Neural progenitor cell (in vitro differentiated cells): ENCODE data around the gene MEG3. TPM values are rescaled to one million over a fixed set of nuclear protein-coding genes. Genes with fewer than 3 reads are reported as not detected.

Experiments used
- DNase-seq: peaks from one replicate; pipeline ENCODE4 v3.0.0-alpha.2; 2016; ENCODE audit warnings: low spot score
- H2AFZ ChIP-seq: fragments of 200-600 bp; sonication (generic); replicated peaks from 2 replicates; pipeline ENCODE4 v1.6.1; 2016; ENCODE audit warnings: antibody characterized with exemption
- H3F3A ChIP-seq: fragments of 200-600 bp; sonication (generic); 2 replicates; pipeline ENCODE4 v1.6.1; 2016; ENCODE audit warnings: antibody characterized with exemption, low read depth
- H3K27ac ChIP-seq: fragments of 200-600 bp; sonication (generic); 2 replicates; pipeline ENCODE4 v1.5.1; 2016; ENCODE audit warnings: mild to moderate bottlenecking
- H3K27me3 ChIP-seq: fragments of 200-600 bp; sonication (generic); 2 replicates; pipeline ENCODE4 v1.6.1; 2016; ENCODE audit warnings: mild to moderate bottlenecking, moderate library complexity
- H3K36me3 ChIP-seq: fragments of 200-600 bp; sonication (generic); 2 replicates; pipeline ENCODE4 v1.5.1; 2016
- H3K4me1 ChIP-seq: fragments of 200-600 bp; sonication (generic); 2 replicates; pipeline ENCODE4 v1.6.1; 2016; ENCODE audit warnings: mixed run types
- H3K4me2 ChIP-seq: fragments of 200-600 bp; sonication (generic); 2 replicates; pipeline ENCODE4 v1.6.1; 2016
- H3K4me3 ChIP-seq: fragments of 200-600 bp; sonication (generic); 2 replicates; pipeline ENCODE4 v1.5.1; 2016
- H3K79me2 ChIP-seq: fragments of 200-600 bp; sonication (generic); 2 replicates; pipeline ENCODE4 v1.6.1; 2016; ENCODE audit warnings: low read depth
- H3K9ac ChIP-seq: fragments of 200-600 bp; sonication (generic); 2 replicates; pipeline ENCODE4 v1.6.1; 2016
- H3K9me3 ChIP-seq: fragments of 200-600 bp; sonication (generic); 2 replicates; pipeline ENCODE4 v1.5.1; 2016; ENCODE audit warnings: low read depth
- H4K20me1 ChIP-seq: fragments of 200-600 bp; sonication (generic); 2 replicates; pipeline ENCODE4 v1.6.1; 2016; ENCODE audit warnings: low read depth
- H3K27ac Mint-ChIP-seq: 3 replicates; pipeline ENCODE4 v1.8.0; 2021; ENCODE audit warnings: mixed read lengths
- H3K27me3 Mint-ChIP-seq: 2 replicates; pipeline ENCODE4 v1.8.0; 2022; ENCODE audit warnings: low read depth, mild to moderate bottlenecking, inconsistent platforms, moderate library complexity, mixed read lengths; ENCODE audit not compliant: insufficient read depth
- H3K36me3 Mint-ChIP-seq: 3 replicates; pipeline ENCODE4 v1.8.0; 2021; ENCODE audit warnings: mixed read lengths
- H3K4me1 Mint-ChIP-seq: 3 replicates; pipeline ENCODE4 v1.8.0; 2021; ENCODE audit warnings: mixed read lengths
- H3K4me3 Mint-ChIP-seq: 3 replicates; pipeline ENCODE4 v1.8.0; 2021; ENCODE audit warnings: mild to moderate bottlenecking, moderate library complexity, mixed read lengths
- H3K9me3 Mint-ChIP-seq: 3 replicates; pipeline ENCODE4 v1.8.0; 2020; ENCODE audit warnings: mixed read lengths
- EZH2 ChIP-seq: fragments of 200-600 bp; sonication (generic); IDR thresholded peaks from 2 replicates; pipeline ENCODE4 v1.6.1; 2017; ENCODE audit warnings: antibody characterized with exemption, mild to moderate bottlenecking, moderate library complexity
- EZH2phosphoT487 ChIP-seq: fragments of 200-600 bp; sonication (generic); IDR thresholded peaks from 2 replicates; pipeline ENCODE4 v1.6.1; 2017; ENCODE audit warnings: antibody characterized with exemption
- total RNA-seq: library from RNA; depleted of rRNA; stranded (reverse); fragments of >200 nt; gene quantifications from 2 replicates; pipeline ENCODE4 v1.2.3, GENCODE V29; 2015; ENCODE audit warnings: low replicate concordance
- TF ChIP-seq, protein P1 (sequence below): fragments of 200-600 bp; sonication (generic); IDR thresholded peaks from 2 replicates; pipeline ENCODE4 v1.5.1; 2017; ENCODE audit warnings: antibody characterized with exemption, mild to moderate bottlenecking

MEG3 gene
- total RNA-seq, 1 donor from 2014 or later, result 10.6 TPM

GRCh38 chr14:100777818-100778525, 47.9 kb upstream of the MEG3 start:
- peaks cover 8% of the 10 kb centered on the region for H3K4me1 ChIP-seq
- H3K79me2 ChIP-seq, result no peaks in the 10 kb centered on the region
- H3K27ac ChIP-seq, result no peak overlapping the region
- Mint-ChIP-seq H3K36me3 (no peaks in the 10 kb centered on the region), H3K27ac (peak overlapping the region; percentile 88), H3K9me3 (no peaks in the 10 kb centered on the region), H3K4me1 (peaks cover 46% of the 10 kb centered on the region), H3K4me3 (peak overlapping the region; percentile 28), H3K27me3 (peaks cover 34% of the 10 kb centered on the region)
- H3K4me2 ChIP-seq, result no peak overlapping the region
- H3K9me3 ChIP-seq, result no peaks in the 10 kb centered on the region
- no peaks in the 10 kb centered on the region for H4K20me1 ChIP-seq
- no peaks in the 10 kb centered on the region for H3K27me3 ChIP-seq
- H3K9ac ChIP-seq, result no peak overlapping the region
- no peak overlapping the region for H3K4me3 ChIP-seq
- no peak for TF ChIP-seq EZH2
- TF ChIP-seq, protein P1, sequence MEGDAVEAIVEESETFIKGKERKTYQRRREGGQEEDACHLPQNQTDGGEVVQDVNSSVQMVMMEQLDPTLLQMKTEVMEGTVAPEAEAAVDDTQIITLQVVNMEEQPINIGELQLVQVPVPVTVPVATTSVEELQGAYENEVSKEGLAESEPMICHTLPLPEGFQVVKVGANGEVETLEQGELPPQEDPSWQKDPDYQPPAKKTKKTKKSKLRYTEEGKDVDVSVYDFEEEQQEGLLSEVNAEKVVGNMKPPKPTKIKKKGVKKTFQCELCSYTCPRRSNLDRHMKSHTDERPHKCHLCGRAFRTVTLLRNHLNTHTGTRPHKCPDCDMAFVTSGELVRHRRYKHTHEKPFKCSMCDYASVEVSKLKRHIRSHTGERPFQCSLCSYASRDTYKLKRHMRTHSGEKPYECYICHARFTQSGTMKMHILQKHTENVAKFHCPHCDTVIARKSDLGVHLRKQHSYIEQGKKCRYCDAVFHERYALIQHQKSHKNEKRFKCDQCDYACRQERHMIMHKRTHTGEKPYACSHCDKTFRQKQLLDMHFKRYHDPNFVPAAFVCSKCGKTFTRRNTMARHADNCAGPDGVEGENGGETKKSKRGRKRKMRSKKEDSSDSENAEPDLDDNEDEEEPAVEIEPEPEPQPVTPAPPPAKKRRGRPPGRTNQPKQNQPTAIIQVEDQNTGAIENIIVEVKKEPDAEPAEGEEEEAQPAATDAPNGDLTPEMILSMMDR, result no peak
- no peak for TF ChIP-seq EZH2phosphoT487
- DNase-seq, result no peak
- H3F3A ChIP-seq, result peaks cover 6% of the 10 kb centered on the region
- H2AFZ ChIP-seq, result no peak overlapping the region
- no peaks in the 10 kb centered on the region for H3K36me3 ChIP-seq

DNA sequence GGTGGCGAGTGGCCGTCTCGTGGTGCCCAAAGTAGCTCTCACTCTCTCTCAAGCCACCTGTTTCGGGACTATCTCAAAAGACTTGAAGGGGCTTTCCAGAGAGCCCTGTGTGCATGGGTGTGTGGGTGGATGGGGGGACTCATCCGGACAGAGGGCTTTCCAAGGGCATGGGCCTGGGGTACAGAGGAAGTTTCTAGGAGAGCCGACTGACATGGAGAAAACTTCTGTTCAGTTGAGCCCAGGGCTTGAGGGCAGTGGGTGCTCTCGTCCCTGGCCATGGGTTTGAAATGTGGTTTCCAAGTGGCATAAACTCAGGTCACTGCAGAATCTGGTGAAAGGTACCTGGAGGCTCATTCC, 47.4 kb upstream of the MEG3 start:
- peak overlapping the region; percentile 88 for H3K27ac Mint-ChIP-seq
- DNase-seq, result no peak
- TF ChIP-seq EZH2phosphoT487, result no peak
- TF ChIP-seq, protein P1, result no peak
- H3K9me3 Mint-ChIP-seq, result no peaks in the 10 kb centered on the region
- no peaks in the 10 kb centered on the region for H3K36me3 Mint-ChIP-seq
- peaks cover 37% of the 10 kb centered on the region for H3K27me3 Mint-ChIP-seq
- no peak overlapping the region for H3K27ac ChIP-seq
- H3K36me3 ChIP-seq, result no peaks in the 10 kb centered on the region
- H3K4me3 Mint-ChIP-seq, result no peak overlapping the region
- no peak overlapping the region for H3K4me3 ChIP-seq
- no peaks in the 10 kb centered on the region for H3K79me2 ChIP-seq
- H3K9me3 ChIP-seq, result no peaks in the 10 kb centered on the region
- peaks cover 51% of the 10 kb centered on the region for H3K4me1 Mint-ChIP-seq
- no peak overlapping the region for H3K9ac ChIP-seq
- peaks cover 13% of the 10 kb centered on the region for H3K4me1 ChIP-seq
- H3K4me2 ChIP-seq, result no peak overlapping the region
- H3F3A ChIP-seq, result peaks cover 11% of the 10 kb centered on the region
- no peak overlapping the region for H2AFZ ChIP-seq
- no peaks in the 10 kb centered on the region for H3K27me3 ChIP-seq
- H4K20me1 ChIP-seq, result no peaks in the 10 kb centered on the region

GRCh38 chr14:100778951-100779690, 46.8 kb upstream of the MEG3 start:
- Histone ChIP-seq H3K27ac (no peak overlapping the region), H3K79me2 (no peaks in the 10 kb centered on the region), H4K20me1 (no peaks in the 10 kb centered on the region), H3K4me1 (peaks cover 18% of the 10 kb centered on the region), H3K4me2 (no peak overlapping the region), H3K27me3 (no peaks in the 10 kb centered on the region), H3K4me3 (no peak overlapping the region), H3K36me3 (no peaks in the 10 kb centered on the region), H3K9ac (no peak overlapping the region), H2AFZ (no peak overlapping the region), H3K9me3 (no peaks in the 10 kb centered on the region), H3F3A (peaks cover 17% of the 10 kb centered on the region)
- Mint-ChIP-seq H3K4me1 (peaks cover 57% of the 10 kb centered on the region), H3K27me3 (peaks cover 36% of the 10 kb centered on the region), H3K4me3 (no peak overlapping the region), H3K36me3 (no peaks in the 10 kb centered on the region), H3K9me3 (no peaks in the 10 kb centered on the region), H3K27ac (no peak overlapping the region)
- DNase-seq, result no peak
- no peak for TF ChIP-seq EZH2

- peak overlapping the region; percentile 15 for H3K27ac Mint-ChIP-seq
- Histone ChIP-seq H3K9ac (no peak overlapping the region), H3K4me3 (no peak overlapping the region), H3K4me2 (no peak overlapping the region), H2AFZ (no peak overlapping the region), H3K36me3 (no peaks in the 10 kb centered on the region), H3K27me3 (no peaks in the 10 kb centered on the region), H3K9me3 (no peaks in the 10 kb centered on the region), H3K27ac (no peak overlapping the region), H3K79me2 (no peaks in the 10 kb centered on the region), H4K20me1 (no peaks in the 10 kb centered on the region), H3K4me1 (peaks cover 23% of the 10 kb centered on the region), H3F3A (peaks cover 23% of the 10 kb centered on the region)
- peaks cover 41% of the 10 kb centered on the region for H3K27me3 Mint-ChIP-seq
- H3K9me3 Mint-ChIP-seq, result no peaks in the 10 kb centered on the region
- TF ChIP-seq EZH2phosphoT487 (no peak), EZH2 (no peak)
- TF ChIP-seq, protein P1, result no peak
- DNase-seq, result no peak
- no peak overlapping the region for H3K4me3 Mint-ChIP-seq
- peaks cover 63% of the 10 kb centered on the region for H3K4me1 Mint-ChIP-seq
- H3K36me3 Mint-ChIP-seq, result no peaks in the 10 kb centered on the region
Measured at GRCh38 chr14:100779691-100780080, 46.2 kb upstream of the MEG3 start.
